T-helper 2 cell (primary cell): ENCODE measurements around the gene MTCL1.

Source experiments
- DNase-seq, 5 experiments: peaks; one replicate each; pipeline versions ENCODE4 v3.0.0 to v3.0.0-alpha.2; 2012 to 2022

Gene MTCL1

GRCh38 chr18:8842506-8842905 is 137.2 kb downstream of the MTCL1 start:
- no peak for DNase-seq

DNA sequence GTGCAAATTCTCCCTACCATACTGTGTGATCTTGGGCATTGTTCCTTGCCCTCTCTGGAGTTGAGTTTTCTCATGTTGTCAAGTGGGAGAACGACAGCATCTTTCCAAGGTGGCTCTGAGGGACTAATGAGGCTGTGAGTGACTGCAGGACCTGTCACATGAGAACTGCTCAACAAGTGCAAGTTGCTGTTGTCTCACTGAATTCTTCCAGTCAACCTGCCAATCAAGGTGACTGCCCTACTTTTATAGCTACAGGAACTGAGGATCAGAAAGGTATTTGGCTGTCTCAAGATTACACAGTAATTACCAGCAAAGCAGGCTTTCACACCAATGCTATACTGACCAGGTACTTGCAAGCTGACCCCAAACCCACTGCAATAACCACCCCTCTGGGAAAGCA is 137.6 kb downstream of the MTCL1 start:
- DNase-seq = no peak

DNA sequence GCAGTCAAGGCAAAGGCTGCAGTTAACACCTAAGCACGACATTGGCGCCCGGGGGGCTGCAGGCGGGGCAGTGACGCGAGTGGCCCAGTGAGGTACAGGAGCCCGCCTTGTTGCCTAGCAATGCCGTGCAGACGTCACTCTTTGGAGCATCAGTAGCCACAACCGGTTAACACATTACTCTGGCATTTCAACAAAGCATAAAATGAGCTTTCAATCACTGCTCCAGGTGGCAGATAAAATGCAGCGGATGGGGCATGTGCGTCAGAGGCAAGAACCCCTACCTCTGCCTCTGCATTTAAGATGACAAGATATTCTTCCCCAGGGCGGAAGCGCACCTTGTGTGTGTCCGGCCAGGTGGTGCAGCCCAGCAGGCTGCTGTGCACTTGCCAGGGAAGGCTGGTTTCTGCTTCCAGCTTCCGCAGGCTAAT is 139.4 kb downstream of the MTCL1 start:
- no peak for DNase-seq

DNA sequence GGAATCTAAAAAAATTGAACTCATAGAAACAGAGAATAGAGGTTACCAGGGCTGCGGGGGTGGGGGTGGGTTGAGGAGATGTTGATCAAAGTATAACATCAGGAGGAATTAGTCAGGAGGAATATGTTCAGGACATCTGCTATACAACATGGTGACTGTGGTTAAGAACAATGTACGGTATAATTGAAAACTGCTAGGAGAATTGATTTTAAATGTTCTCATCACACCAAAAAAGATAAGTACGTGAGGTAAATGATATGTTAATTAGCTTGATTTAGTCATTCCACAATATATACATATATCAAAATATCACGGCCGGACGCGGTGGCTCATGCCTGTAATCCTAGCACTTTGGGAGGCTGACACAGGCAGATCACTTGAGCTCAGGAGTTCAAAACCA is 140.2 kb downstream of the MTCL1 start:
- DNase-seq = no peak

- no peak for DNase-seq
Observed at GRCh38 chr18:8847066-8847755, 141.9 kb downstream of the MTCL1 start.

DNA sequence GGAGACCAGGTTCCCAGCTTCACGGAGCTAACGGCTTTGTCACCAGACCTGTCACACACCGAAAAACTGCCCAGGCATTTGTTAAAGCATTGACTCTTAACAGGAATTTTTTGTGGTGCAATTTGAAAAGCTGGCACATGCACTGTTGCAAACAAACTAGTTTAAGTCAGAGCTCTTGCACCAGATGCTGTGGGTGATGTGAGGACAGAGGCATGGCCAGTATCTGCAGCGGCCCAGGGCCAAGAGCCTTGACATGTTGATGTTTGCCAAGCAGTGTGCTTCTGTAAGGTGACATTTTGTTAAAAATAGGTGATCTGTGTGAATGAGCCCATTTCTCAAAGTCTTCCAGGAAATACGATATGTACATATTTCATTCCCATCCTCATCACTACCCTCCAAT is 142.5 kb downstream of the MTCL1 start:
- no peak for DNase-seq

DNA sequence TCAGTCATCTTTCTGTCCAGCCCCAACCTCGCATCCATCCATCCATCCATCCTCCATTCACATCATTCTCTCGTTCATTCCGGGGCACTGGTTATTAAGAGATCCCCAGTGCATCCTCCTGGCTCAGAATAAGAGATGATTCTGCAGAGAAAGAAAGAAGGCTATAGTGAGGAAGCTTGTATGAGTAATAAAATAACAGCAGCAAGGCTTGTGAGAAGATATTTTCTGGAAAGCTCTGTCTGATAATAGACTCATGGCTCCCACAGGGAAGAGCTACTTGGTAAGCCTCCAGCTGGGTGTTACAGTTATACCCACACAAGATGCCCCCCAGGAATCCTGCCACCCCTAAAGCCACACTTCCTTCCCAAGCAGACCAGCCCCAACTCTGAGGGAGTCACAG is 143.2 kb downstream of the MTCL1 start:
- DNase-seq = no peak

DNA sequence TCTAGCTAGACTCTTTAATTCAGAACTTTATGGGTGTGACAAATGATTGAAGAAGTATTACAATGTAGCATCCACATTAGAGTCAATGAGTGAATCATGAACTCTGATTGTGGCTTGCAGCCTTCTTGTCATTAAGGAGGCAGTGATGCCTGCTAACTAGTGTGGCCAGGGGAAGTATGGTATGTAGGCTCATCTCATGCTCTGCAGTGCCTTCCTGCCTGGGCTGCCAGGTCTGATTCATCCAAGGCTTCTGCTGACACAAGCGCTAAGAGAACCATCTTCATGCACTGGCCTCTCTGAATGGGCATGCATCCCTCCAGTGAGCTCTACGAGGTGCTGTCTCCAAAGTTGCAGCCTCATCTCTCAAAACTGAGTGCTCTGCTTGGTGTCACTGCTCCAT is 144.3 kb downstream of the MTCL1 start:
- no peak for DNase-seq

- no peak for DNase-seq
Observed at GRCh38 chr18:8851659-8852058, 146.3 kb downstream of the MTCL1 start.

GRCh38 chr18:8854550-8854949 is 149.2 kb downstream of the MTCL1 start:
- no peak for DNase-seq

DNA sequence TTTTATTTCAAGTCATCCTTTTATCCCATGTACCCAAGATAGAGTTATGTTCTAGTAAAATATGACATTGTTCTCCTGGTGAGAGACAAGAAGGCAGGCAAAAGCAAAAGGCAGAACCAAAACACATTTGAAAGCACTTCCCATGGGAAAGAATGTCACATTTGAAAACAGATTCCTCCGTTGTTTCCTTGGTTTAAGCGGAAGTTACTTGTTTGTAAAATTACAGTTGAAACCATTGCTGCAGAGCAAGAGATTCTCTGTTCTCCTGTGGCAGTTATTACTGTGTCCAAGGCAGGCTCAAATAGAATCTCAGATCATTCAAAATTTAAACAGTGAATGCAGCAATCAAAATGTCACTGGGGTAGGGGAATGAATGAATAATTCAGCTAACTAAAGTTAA is 149.6 kb downstream of the MTCL1 start:
- no peak for DNase-seq

DNA sequence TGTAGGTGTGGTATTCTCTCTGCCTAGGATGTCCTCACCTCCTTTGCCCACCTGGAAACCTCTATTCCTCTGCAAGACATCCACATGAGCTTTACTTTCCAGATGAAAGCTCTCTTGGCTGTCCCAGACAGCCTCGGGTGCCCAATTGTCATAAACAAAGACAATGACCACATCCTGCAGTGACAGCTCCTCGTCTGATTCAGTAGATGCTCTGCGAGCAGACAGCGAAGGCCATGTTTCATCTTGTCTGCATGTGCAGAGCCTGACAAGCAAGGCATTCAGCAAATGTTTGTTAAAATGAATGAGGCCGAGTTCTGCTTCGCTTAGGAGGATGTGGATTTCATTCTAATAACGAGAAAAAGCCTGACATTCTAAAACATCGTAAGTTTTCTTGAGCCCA is 150.9 kb downstream of the MTCL1 start:
- DNase-seq = no peak

DNA sequence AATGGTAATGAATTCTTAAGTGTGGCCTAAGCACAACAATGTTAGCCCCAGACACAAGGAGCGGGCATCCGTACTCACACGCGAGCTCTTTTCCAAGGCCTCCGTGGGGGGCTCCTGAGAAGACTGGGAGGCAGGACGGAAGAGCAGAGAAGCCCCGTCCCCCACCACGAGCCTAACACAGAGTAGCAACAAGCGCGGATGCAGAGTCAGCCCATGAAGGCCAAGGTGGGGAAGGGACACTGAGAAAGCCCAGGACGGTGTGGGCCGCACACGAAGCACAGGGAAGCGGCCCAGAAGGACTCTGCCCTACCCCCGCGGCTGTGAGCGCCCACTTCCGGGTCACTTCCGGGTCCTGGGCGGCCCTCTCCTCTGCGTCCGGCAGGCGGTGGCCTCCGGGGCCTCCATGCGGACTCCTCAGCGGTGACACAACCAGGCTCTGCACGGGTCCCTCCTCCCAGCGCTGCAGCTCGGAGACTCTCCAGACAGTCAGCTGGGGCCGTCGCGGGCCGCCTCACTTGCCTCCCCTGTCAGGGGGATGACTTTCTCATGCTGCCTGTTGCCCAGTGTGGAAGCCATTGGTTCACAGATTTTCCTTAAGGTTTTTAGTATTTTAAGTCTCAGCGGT is 151.5 kb downstream of the MTCL1 start:
- no peak for DNase-seq

DNA sequence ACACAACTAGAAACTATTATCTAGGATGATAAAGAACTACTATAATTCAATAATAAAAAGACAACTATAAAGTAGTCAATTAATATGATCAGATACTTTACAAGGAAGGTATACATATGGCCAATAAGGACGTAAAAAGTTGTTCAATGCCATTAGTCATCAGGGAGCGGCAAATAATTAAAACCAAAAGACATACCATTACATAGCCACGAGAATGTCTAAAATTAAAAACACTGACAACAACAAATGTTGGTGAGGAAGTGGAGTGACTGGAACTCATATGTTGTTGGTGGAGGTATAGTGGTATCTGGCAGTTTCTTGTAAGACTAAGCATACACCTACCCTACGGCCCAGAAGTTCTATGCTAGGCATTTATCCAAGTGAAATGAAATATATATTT is 152.4 kb downstream of the MTCL1 start:
- DNase-seq = no peak

DNA sequence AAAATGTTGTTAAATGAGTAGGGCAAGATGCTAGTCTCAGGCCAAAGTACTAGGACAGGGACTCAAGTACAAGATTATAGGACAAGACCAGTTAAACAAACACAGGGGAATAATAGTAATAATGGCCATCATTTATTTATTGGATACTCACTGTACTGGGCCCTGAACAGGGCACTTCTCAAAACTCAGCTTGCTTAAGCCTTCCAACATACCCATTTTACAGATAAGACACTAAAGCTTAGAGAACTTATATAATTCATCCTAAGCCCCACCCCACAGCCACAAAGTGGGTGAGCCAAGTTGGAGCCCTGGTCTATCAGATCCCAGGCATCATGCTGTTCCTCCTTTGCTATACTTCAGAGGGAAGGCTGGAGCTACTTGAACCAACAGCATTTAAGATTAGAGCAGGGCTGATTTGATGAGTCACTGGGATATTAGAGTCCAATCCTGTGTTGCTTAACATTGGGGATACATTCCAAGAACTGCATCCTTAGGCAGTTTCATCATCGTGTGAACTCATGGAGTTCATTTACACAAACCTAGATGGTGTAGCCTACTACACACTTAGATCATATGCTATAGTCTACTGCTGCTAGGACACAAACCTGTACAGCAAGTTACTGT is 153.6 kb downstream of the MTCL1 start:
- DNase-seq = no peak

DNA sequence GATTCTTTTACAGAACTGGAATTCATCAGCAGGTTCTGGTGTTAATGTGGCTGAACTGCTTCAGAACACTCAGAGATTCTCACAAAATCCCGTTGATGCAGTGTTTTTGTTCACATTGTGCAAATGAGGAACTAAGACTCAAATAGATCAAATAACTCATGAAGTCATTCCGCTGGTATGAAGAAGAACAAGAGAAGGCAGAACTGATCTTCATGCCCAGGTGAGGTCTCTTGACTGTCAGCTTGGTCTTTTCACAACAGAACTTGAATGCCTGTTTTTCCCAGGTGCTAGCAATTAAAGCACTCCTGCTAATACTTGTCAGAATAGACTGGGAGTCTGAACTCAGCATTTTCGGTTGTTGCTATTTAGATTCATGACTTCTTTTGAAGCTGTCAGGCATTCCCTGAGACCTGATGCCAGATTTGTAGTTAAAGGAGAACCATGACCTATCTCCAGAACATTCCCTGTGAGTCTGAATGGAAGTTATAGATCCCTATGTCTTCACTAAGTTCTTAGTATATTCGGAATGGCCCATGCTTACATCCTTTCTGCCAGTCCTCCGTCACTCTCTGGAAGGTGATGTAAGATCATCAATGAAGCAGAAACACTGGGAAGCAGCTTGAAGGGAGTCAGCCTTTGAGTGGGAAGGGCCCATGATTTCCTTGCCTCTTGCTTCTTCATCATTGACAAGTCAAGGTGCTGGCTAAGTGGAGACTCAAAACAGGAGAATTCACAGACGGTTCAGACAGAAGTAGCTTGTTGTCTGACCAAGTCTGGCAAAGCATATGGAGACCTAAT is 155.7 kb downstream of the MTCL1 start:
- DNase-seq = no peak

- no peak for DNase-seq
Observed at GRCh38 chr18:8863427-8863826, 158.1 kb downstream of the MTCL1 start.

GRCh38 chr18:8865934-8866333 is 160.6 kb downstream of the MTCL1 start:
- no peak for DNase-seq

- DNase-seq = no peak
Observed at GRCh38 chr18:8866679-8867078, 161.3 kb downstream of the MTCL1 start.

DNA sequence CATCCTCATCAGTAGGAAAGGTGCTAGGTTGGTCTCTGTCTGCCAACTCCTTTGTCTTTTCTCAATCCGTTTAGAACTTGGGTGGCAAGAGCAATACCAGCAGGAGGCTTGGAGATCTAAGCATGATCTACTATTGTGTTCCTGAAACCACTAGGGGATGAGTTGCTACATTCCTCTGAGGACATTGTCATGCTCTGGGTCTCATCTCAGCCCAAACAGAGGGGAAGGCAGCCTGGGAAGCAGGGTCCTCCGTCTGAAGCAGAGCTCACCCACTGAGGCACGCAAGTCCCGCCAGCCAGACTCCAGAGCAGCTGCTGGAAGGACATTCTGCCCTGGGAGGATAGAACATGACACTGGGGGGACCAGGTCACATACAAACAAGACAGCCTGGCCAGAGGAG is 162.9 kb downstream of the MTCL1 start:
- DNase-seq = no peak

GRCh38 chr18:8868779-8869415 is 163.5 kb downstream of the MTCL1 start:
- DNase-seq = no peak

- DNase-seq = no peak
Observed at GRCh38 chr18:8869696-8870095, 164.3 kb downstream of the MTCL1 start.

DNA sequence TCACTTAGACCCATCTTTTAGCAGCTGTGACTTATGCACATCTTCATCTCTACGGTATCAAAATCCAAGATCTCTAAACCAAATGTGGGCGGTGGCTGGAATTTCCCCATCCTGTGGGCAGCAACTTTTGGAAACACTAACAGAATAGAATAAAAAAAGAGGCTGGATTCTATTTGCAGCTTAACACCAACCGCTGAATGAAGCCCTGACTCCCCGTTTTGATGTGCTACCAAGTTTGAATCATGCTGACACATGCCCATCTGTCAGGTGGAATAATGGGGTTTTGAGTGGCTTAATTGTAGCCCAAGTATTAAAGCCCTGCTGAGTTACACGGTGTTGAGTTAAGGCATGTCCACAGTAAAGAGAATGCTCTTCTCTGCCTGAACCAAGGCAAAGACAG is 165.2 kb downstream of the MTCL1 start:
- DNase-seq = no peak
